Thyroid gland (tissue), 4 donors: ENCODE measurements around the gene DNTTIP2.

ENCODE experiments used
- CTCF ChIP-seq, 6 experiments: fragments of 200-600 bp in 3 of 6; fragments of 450-650 bp in 3 of 6; sonication (generic) in 3 of 6; IDR thresholded peaks; one replicate each; pipeline ENCODE4 v1.5.1; 2016 to 2019; ENCODE audit warnings: antibody characterized with exemption in 6 of 6, mild to moderate bottlenecking in 2 of 6, inconsistent platforms in 1 of 6, moderate library complexity in 1 of 6
- POLR2A ChIP-seq, 2 donors: fragments of 450-650 bp; IDR thresholded peaks; one replicate each; pipeline ENCODE4 v1.6.1; 2017; ENCODE audit warnings: antibody characterized with exemption in 2 of 2, mild to moderate bottlenecking in 2 of 2, moderate library complexity in 1 of 2

GRCh38 chr1:93840956-93841482 lies 38.0 kb downstream of the DNTTIP2 start:
- no peak for TF ChIP-seq CTCF (IDR thresholded peaks at IDR 0.05)
- TF ChIP-seq POLR2A (IDR thresholded peaks at IDR 0.05) = no peak
